ENCODE data around the gene ITM2C. TPM values are rescaled to one million over a fixed set of nuclear protein-coding genes. Genes with fewer than 3 reads are reported as not detected.

The ITM2C gene
- total RNA-seq, 2 experiments from 2014 or later = 29.6 to 32.9 TPM

- intact Hi-C loops (cut with DNase I, micrococcal nuclease) = loop anchor here (2.0 kb wide), 2 partner anchors 39 to 59 kb away; partner anchors contain the start of gene GPR55 (in 1 of the 2)
- Mint-ChIP-seq H3K36me3 (ENCODE audit: low read depth) (no peaks in the 10 kb centered on the region), H3K27ac (no peak overlapping the region), H3K4me3 (peak overlapping the region; percentile 84), H3K9me3 (ENCODE audit: low read depth) (no peaks in the 10 kb centered on the region), H3K27me3 (peaks cover 4% of the 10 kb centered on the region), H3K4me1 (peaks cover 55% of the 10 kb centered on the region)
- ATAC-seq (no peak), DNase-seq (peak; percentile 45)
- ChIA-PET POLR2A (no interaction called here), CTCF (interaction anchor here (0.5 to 1.5 kb wide), 13 partner anchors 8 to 259 kb away, joined by 3 to 5 read pairs (median 3); partner anchors contain the start of gene HTR2B)
These were observed 1.3 kb downstream of the ITM2C start for GRCh38 chr2:230865766-230866755.

- peak; percentile 28 for ATAC-seq
- CTCF ChIA-PET = interaction anchor here (0.5 to 1.5 kb wide), 17 partner anchors 9 to 258 kb away, joined by 3 to 5 read pairs (median 3); partner anchors contain the start of gene HTR2B
- Mint-ChIP-seq H3K36me3 (ENCODE audit: low read depth) (no peaks in the 10 kb centered on the region), H3K4me3 (peak overlapping the region; percentile 52), H3K9me3 (ENCODE audit: low read depth) (no peaks in the 10 kb centered on the region), H3K27me3 (peaks cover 4% of the 10 kb centered on the region), H3K27ac (peak overlapping the region; percentile 13), H3K4me1 (peaks cover 47% of the 10 kb centered on the region)
- POLR2A ChIA-PET = interaction anchor here (0.6 to 1.2 kb wide), 2 partner anchors 12 to 184 kb away, joined by 4 to 5 read pairs; no protein-coding TSS in a partner anchor
- intact Hi-C loops (cut with DNase I, micrococcal nuclease) = loop anchor here in 1 of 2 experiments (2.0 kb wide), 1 partner anchor 38 kb away; no protein-coding TSS in a partner anchor
- peak; percentile 74 for DNase-seq
These were observed 2.2 kb downstream of the ITM2C start for GRCh38 chr2:230866756-230867523.

- POLR2A ChIA-PET = interaction anchor here (1.2 kb wide), 1 partner anchor 10 kb away, joined by 5 read pairs; no protein-coding TSS in a partner anchor
- Mint-ChIP-seq H3K27me3 (peaks cover 4% of the 10 kb centered on the region), H3K9me3 (ENCODE audit: low read depth) (no peaks in the 10 kb centered on the region), H3K4me3 (no peak overlapping the region), H3K4me1 (peaks cover 46% of the 10 kb centered on the region), H3K27ac (no peak overlapping the region), H3K36me3 (ENCODE audit: low read depth) (no peaks in the 10 kb centered on the region)
- CTCF ChIA-PET = interaction anchor here (0.5 to 1.3 kb wide), 3 partner anchors 17 to 160 kb away, joined by 3 to 5 read pairs (median 3); no protein-coding TSS in a partner anchor
- intact Hi-C loops (cut with DNase I, micrococcal nuclease) = no loop called here
- DNase-seq = no peak
- no peak for ATAC-seq
These were observed 3.6 kb downstream of the ITM2C start for GRCh38 chr2:230868161-230868946.

- Mint-ChIP-seq H3K4me3 (no peak overlapping the region), H3K27ac (no peak overlapping the region), H3K9me3 (ENCODE audit: low read depth) (no peaks in the 10 kb centered on the region), H3K4me1 (peaks cover 50% of the 10 kb centered on the region), H3K27me3 (peaks cover 2% of the 10 kb centered on the region), H3K36me3 (ENCODE audit: low read depth) (no peaks in the 10 kb centered on the region)
- ChIA-PET POLR2A (no interaction called here), CTCF (interaction anchor here (0.5 kb wide), 1 partner anchor 16 kb away, joined by 3 read pairs; no protein-coding TSS in a partner anchor)
- ATAC-seq = no peak
- no peak for DNase-seq
- intact Hi-C loops (cut with DNase I, micrococcal nuclease) = no loop called here
These were observed 4.5 kb downstream of the ITM2C start for GRCh38 chr2:230868947-230869913.

- ChIA-PET CTCF (interaction anchor here (0.9 kb wide), 1 partner anchor 117 kb away, joined by 3 read pairs; no protein-coding TSS in a partner anchor), POLR2A (no interaction called here)
- Mint-ChIP-seq H3K9me3 (ENCODE audit: low read depth) (no peaks in the 10 kb centered on the region), H3K4me3 (no peak overlapping the region), H3K27me3 (no peaks in the 10 kb centered on the region), H3K4me1 (peaks cover 50% of the 10 kb centered on the region), H3K36me3 (ENCODE audit: low read depth) (no peaks in the 10 kb centered on the region), H3K27ac (no peak overlapping the region)
- no peak for ATAC-seq
- intact Hi-C loops (cut with DNase I, micrococcal nuclease) = no loop called here
- DNase-seq = no peak
These were observed 5.3 kb downstream of the ITM2C start for GRCh38 chr2:230869914-230870543.

- CTCF ChIA-PET = interaction anchor here (0.6 to 0.9 kb wide), 2 partner anchors 117 to 126 kb away, joined by 3 to 4 read pairs; no protein-coding TSS in a partner anchor
- ATAC-seq (no peak), DNase-seq (no peak)
- Mint-ChIP-seq H3K4me3 (no peak overlapping the region), H3K27me3 (no peaks in the 10 kb centered on the region), H3K9me3 (ENCODE audit: low read depth) (no peaks in the 10 kb centered on the region), H3K27ac (no peak overlapping the region), H3K36me3 (ENCODE audit: low read depth) (no peaks in the 10 kb centered on the region), H3K4me1 (peaks cover 46% of the 10 kb centered on the region)
- POLR2A ChIA-PET = interaction anchor here (0.6 kb wide), 1 partner anchor 96 kb away, joined by 4 read pairs; no protein-coding TSS in a partner anchor
- intact Hi-C loops (cut with DNase I, micrococcal nuclease) = no loop called here
These were observed 6.0 kb downstream of the ITM2C start for GRCh38 chr2:230870544-230871360.

- ChIA-PET POLR2A (interaction anchor here (0.6 kb wide), 1 partner anchor 95 kb away, joined by 4 read pairs; no protein-coding TSS in a partner anchor), CTCF (interaction anchor here (0.6 to 1.4 kb wide), 4 partner anchors 19 to 125 kb away, joined by 3 to 8 read pairs (median 4); no protein-coding TSS in a partner anchor)
- DNase-seq (no peak), ATAC-seq (no peak)
- Mint-ChIP-seq H3K9me3 (ENCODE audit: low read depth) (no peaks in the 10 kb centered on the region), H3K27ac (no peak overlapping the region), H3K4me1 (peaks cover 38% of the 10 kb centered on the region), H3K27me3 (no peaks in the 10 kb centered on the region), H3K36me3 (ENCODE audit: low read depth) (no peaks in the 10 kb centered on the region), H3K4me3 (no peak overlapping the region)
- intact Hi-C loops (cut with DNase I, micrococcal nuclease) = no loop called here
These were observed 6.8 kb downstream of the ITM2C start for GRCh38 chr2:230871361-230872150.

GRCh38 chr2:230872151-230872967 lies 7.6 kb downstream of the ITM2C start:
- no peaks in the 10 kb centered on the region for H3K9me3 Mint-ChIP-seq (ENCODE audit: low read depth)
- POLR2A ChIA-PET = no interaction called here
- DNase-seq = no peak
- no peaks in the 10 kb centered on the region for H3K27me3 Mint-ChIP-seq
- intact Hi-C loops (cut with DNase I, micrococcal nuclease) = no loop called here
- ATAC-seq = no peak
- H3K4me3 Mint-ChIP-seq = no peak overlapping the region
- H3K4me1 Mint-ChIP-seq = peaks cover 36% of the 10 kb centered on the region
- no peak overlapping the region for H3K27ac Mint-ChIP-seq
- CTCF ChIA-PET = interaction anchor here (0.5 to 1.4 kb wide), 6 partner anchors 18 to 351 kb away, joined by 3 to 8 read pairs (median 4); no protein-coding TSS in a partner anchor
- no peaks in the 10 kb centered on the region for H3K36me3 Mint-ChIP-seq (ENCODE audit: low read depth)
